Measurements from ENCODE around the gene GPRC5A.
"Not testable (repeated sequence)": the region's sequence is repeated elsewhere in the genome, so short reads cannot be mapped to it uniquely, and the experiment has no call there.

Gene GPRC5A

DNA sequence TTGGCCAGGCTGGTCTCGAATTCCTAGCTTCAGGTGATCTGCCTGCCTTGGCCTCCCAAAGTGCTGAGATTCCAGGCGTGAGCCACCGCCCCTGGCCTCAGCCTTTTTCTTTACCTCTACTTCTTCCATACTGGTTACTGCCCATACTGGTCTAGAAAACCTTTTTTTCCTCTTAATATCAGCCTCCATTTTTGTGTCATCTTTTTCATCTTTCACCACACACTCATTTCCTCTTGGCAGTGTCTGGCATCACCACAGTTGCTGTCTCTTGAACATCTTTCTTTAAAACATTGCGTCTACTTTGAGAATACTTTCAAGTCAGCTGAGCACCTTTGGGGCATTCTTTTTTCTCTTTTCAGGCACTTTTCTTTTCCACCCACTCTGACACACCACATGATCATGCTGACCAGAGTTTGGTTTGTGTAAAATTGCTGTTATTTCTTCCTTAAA is 45.5 kb upstream of the GPRC5A start:
- H3K9me3 ChIP-seq (ENCODE audit: control insufficient read depth, insufficient read depth, low read depth, low read length) = no peaks in the 10 kb centered on the region
- no peaks in the 10 kb centered on the region; a peak in 1 of 3 replicates for H3K36me3 ChIP-seq (ENCODE audit: control insufficient read depth in 2 of 2, insufficient read depth in 1 of 2, low read length in 2 of 2)
- H3K4me1 ChIP-seq (ENCODE audit: control insufficient read depth, insufficient read depth, low read length) = 0 out of 2 replicates have a peak, but pooled peaks cover 3% of the 10 kb centered on the region
- H3K27ac ChIP-seq (ENCODE audit: extremely low read depth, low read depth, low read length) = peak overlapping the region; percentile 66
- ChIA-PET POLR2A (interaction anchor here (0.6 to 1.6 kb wide), 4 partner anchors 35 to 47 kb away, joined by 3 to 5 read pairs (median 4); partner anchors contain the start of gene GPRC5A), CTCF (interaction anchor here (0.7 to 1.3 kb wide), 2 partner anchors 17 to 30 kb away, joined by 3 read pairs; no protein-coding TSS in a partner anchor)
- no peak overlapping the region for H3K4me3 ChIP-seq (ENCODE audit: low read depth, low read length)
- TF ChIP-seq ZNF311 (tag by site-specific recombination; IDR thresholded peaks at IDR 0.05; ENCODE audit: borderline replicate concordance) (no peak), ZFP3 (tag by site-specific recombination; IDR thresholded peaks at IDR 0.05; ENCODE audit: low read depth) (no peak), ZNF16 (tag by site-specific recombination; IDR thresholded peaks at IDR 0.05; ENCODE audit: low read depth) (no peak), SP3 (tag by site-specific recombination; IDR thresholded peaks at IDR 0.05) (no peak), ZBTB21 (tag by site-specific recombination; IDR thresholded peaks at IDR 0.05) (no peak), GLIS2 (tag by site-specific recombination; IDR thresholded peaks at IDR 0.05) (no peak)
- TF ChIP-seq, protein P1, sequence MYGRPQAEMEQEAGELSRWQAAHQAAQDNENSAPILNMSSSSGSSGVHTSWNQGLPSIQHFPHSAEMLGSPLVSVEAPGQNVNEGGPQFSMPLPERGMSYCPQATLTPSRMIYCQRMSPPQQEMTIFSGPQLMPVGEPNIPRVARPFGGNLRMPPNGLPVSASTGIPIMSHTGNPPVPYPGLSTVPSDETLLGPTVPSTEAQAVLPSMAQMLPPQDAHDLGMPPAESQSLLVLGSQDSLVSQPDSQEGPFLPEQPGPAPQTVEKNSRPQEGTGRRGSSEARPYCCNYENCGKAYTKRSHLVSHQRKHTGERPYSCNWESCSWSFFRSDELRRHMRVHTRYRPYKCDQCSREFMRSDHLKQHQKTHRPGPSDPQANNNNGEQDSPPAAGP (tag by site-specific recombination; IDR thresholded peaks at IDR 0.05) = no peak
- TF ChIP-seq, protein P2, sequence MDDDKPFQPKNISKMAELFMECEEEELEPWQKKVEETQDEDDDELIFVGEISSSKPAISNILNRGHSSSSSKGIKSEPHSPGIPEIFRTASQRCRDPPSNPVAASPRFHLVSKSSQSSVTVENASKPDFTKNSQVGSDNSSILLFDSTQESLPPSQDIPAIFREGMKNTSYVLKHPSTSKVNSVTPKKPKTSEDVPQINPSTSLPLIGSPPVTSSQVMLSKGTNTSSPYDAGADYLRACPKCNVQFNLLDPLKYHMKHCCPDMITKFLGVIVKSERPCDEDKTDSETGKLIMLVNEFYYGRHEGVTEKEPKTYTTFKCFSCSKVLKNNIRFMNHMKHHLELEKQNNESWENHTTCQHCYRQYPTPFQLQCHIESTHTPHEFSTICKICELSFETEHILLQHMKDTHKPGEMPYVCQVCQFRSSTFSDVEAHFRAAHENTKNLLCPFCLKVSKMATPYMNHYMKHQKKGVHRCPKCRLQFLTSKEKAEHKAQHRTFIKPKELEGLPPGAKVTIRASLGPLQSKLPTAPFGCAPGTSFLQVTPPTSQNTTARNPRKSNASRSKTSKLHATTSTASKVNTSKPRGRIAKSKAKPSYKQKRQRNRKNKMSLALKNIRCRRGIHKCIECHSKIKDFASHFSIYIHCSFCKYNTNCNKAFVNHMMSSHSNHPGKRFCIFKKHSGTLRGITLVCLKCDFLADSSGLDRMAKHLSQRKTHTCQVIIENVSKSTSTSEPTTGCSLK (tag by site-specific recombination; IDR thresholded peaks at IDR 0.05) = no peak

GRCh38 chr12:12846780-12847179 is 44.6 kb upstream of the GPRC5A start:
- ChIA-PET POLR2A (interaction anchor here (1.6 kb wide), 1 partner anchor 45 kb away, joined by 5 read pairs; the partner anchor contains the start of gene GPRC5A), CTCF (interaction anchor here (0.7 kb wide), 1 partner anchor 31 kb away, joined by 3 read pairs; no protein-coding TSS in a partner anchor)
- not testable (repeated sequence) for H3K27ac ChIP-seq (ENCODE audit: extremely low read depth, low read depth, low read length)

GRCh38 chr12:12853435-12853834 is 37.9 kb upstream of the GPRC5A start:
- Histone ChIP-seq H3K27ac (ENCODE audit: extremely low read depth, low read depth, low read length) (no peak overlapping the region), H3K36me3 (ENCODE audit: control insufficient read depth in 2 of 2, insufficient read depth in 1 of 2, low read length in 2 of 2) (no peaks in the 10 kb centered on the region; a peak in 1 of 3 replicates), H3K4me3 (ENCODE audit: low read depth, low read length) (no peak overlapping the region), H3K9me3 (ENCODE audit: control insufficient read depth, insufficient read depth, low read depth, low read length) (no peaks in the 10 kb centered on the region), H3K4me1 (ENCODE audit: control insufficient read depth, insufficient read depth, low read length) (no peaks in the 10 kb centered on the region)
- ChIA-PET CTCF (interaction anchor here (0.6 to 0.7 kb wide), 2 partner anchors 9 to 729 kb away, joined by 3 read pairs; no protein-coding TSS in a partner anchor), POLR2A (no interaction called here)
- TF ChIP-seq PRDM1 (tag by site-specific recombination; IDR thresholded peaks at IDR 0.05) (no peak), ZNF324 (tag by site-specific recombination; IDR thresholded peaks at IDR 0.05) (no peak), KLF10 (tag by site-specific recombination; IDR thresholded peaks at IDR 0.05) (no peak), ZEB2 (tag by site-specific recombination; IDR thresholded peaks at IDR 0.05) (no peak), ZNF529 (tag by site-specific recombination; IDR thresholded peaks at IDR 0.05; ENCODE audit: insufficient replicate concordance) (no peak), ZNF837 (tag by site-specific recombination; IDR thresholded peaks at IDR 0.05) (no peak), ZSCAN16 (tag by site-specific recombination; IDR thresholded peaks at IDR 0.05) (no peak), ZNF112 (tag by site-specific recombination; IDR thresholded peaks at IDR 0.05) (no peak), ZBTB6 (tag by site-specific recombination; IDR thresholded peaks at IDR 0.05) (no peak)
- TF ChIP-seq, protein P2 (tag by site-specific recombination; IDR thresholded peaks at IDR 0.05) = no peak

More at GRCh38 chr12:12846780-12847179, 44.6 kb upstream of the GPRC5A start:
- H3K4me3 ChIP-seq (ENCODE audit: low read depth, low read length); H3K9me3 ChIP-seq (ENCODE audit: control insufficient read depth, insufficient read depth, low read depth, low read length); H3K4me1 ChIP-seq (ENCODE audit: control insufficient read depth, insufficient read depth, low read length); H3K36me3 ChIP-seq (ENCODE audit: control insufficient read depth in 2 of 2, insufficient read depth in 1 of 2, low read length in 2 of 2): not testable (repeated sequence)

Data from HEK293 (cell line).